OCI-LY1 (cell line): ENCODE measurements around the gene ELMO3.

Source experiments
- EZH2 ChIP-seq: fragments of 200-600 bp; sonication (generic), shearing (Covaris generic); IDR thresholded peaks from 2 replicates; pipeline ENCODE4 v1.8.0; 2017; ENCODE audit warnings: borderline replicate concordance, mixed run types, mild to moderate bottlenecking, antibody characterized with exemption, low read length, moderate library complexity, mixed read lengths
- TF ChIP-seq, protein P1 (sequence below): fragments of 200-600 bp; sonication (generic), shearing (Covaris generic); IDR thresholded peaks from 2 replicates; pipeline ENCODE4 v1.5.1; 2017; ENCODE audit warnings: mild to moderate bottlenecking, antibody characterized with exemption, low read length, moderate library complexity, mixed read lengths

GRCh38 chr16:67170949-67171649 is 27.8 kb upstream of the ELMO3 start:
- TF ChIP-seq, protein P1, sequence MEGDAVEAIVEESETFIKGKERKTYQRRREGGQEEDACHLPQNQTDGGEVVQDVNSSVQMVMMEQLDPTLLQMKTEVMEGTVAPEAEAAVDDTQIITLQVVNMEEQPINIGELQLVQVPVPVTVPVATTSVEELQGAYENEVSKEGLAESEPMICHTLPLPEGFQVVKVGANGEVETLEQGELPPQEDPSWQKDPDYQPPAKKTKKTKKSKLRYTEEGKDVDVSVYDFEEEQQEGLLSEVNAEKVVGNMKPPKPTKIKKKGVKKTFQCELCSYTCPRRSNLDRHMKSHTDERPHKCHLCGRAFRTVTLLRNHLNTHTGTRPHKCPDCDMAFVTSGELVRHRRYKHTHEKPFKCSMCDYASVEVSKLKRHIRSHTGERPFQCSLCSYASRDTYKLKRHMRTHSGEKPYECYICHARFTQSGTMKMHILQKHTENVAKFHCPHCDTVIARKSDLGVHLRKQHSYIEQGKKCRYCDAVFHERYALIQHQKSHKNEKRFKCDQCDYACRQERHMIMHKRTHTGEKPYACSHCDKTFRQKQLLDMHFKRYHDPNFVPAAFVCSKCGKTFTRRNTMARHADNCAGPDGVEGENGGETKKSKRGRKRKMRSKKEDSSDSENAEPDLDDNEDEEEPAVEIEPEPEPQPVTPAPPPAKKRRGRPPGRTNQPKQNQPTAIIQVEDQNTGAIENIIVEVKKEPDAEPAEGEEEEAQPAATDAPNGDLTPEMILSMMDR: no peak
- no peak for TF ChIP-seq EZH2
